CD4-positive, alpha-beta T cell treated with Interleukin-2 at 100 ng/mL for 4 hours (primary cell): ENCODE measurements around the gene CBL.

Experiments
- DNase-seq: peaks from one replicate; pipeline ENCODE4 v3.0.0-alpha.2; 2020; ENCODE audit warnings: low spot score

Gene CBL

GRCh38 chr11:119310682-119311052 lies 104.5 kb downstream of the CBL start:
- DNase-seq: no peak

GRCh38 chr11:119314726-119315125 lies 108.6 kb downstream of the CBL start:
- no peak for DNase-seq

- peak; percentile 31 for DNase-seq
Measured at GRCh38 chr11:119315131-119316015, 109.2 kb downstream of the CBL start.

- no peak for DNase-seq
Measured at GRCh38 chr11:119316016-119316728, 110.0 kb downstream of the CBL start.

- no peak for DNase-seq
Measured at GRCh38 chr11:119316729-119317591, 110.8 kb downstream of the CBL start, which contains the start of gene MCAM. Gene MCAM (minus strand): TSS chr11:119317130. CDS start chr11:119317101, 29 bp downstream.

GRCh38 chr11:119317592-119318239 lies 111.6 kb downstream of the CBL start:
- no peak for DNase-seq

- DNase-seq: peak; percentile 24
Measured at GRCh38 chr11:119318240-119319135, 112.3 kb downstream of the CBL start.

- DNase-seq: no peak
Measured at GRCh38 chr11:119319136-119319699, 113.1 kb downstream of the CBL start.

- DNase-seq: no peak
Measured at GRCh38 chr11:119319700-119320239, 113.6 kb downstream of the CBL start.

- DNase-seq: no peak
Measured at GRCh38 chr11:119320240-119320775, 114.2 kb downstream of the CBL start.

- DNase-seq: peak; percentile 38
Measured at GRCh38 chr11:119320776-119321524, 114.8 kb downstream of the CBL start.

- DNase-seq: no peak
Measured at GRCh38 chr11:119322360-119322739, 116.2 kb downstream of the CBL start.

- no peak for DNase-seq
Measured at GRCh38 chr11:119322921-119323531, 116.9 kb downstream of the CBL start.

- peak; percentile 82 for DNase-seq
Measured at GRCh38 chr11:119323532-119324033, 117.4 kb downstream of the CBL start.

GRCh38 chr11:119324189-119324588 lies 118.0 kb downstream of the CBL start:
- no peak for DNase-seq

- DNase-seq: no peak
Measured at GRCh38 chr11:119329320-119329719, 123.2 kb downstream of the CBL start.

GRCh38 chr11:119330237-119330636 lies 124.1 kb downstream of the CBL start:
- DNase-seq: no peak

- no peak for DNase-seq
Measured at GRCh38 chr11:119332111-119332765, 126.1 kb downstream of the CBL start.
